Breast epithelium (tissue), 4 donors: ENCODE data around the gene HAPLN2. TPM values are rescaled to one million over a fixed set of nuclear protein-coding genes. Genes with fewer than 3 reads are reported as not detected.

Experiments used
- DNase-seq, 2 donors: peaks; one replicate each; pipeline ENCODE4 v3.0.0-alpha.2; 2019; ENCODE audit warnings: low spot score in 2 of 2
- H3K27ac ChIP-seq, 2 donors: fragments of 200-600 bp; sonication (generic) in 1 of 2; one replicate each; pipeline ENCODE4 v1.5.1; 2016 to 2019; ENCODE audit warnings: mild to moderate bottlenecking in 1 of 2
- H3K27me3 ChIP-seq, 2 donors: fragments of 200-600 bp; sonication (generic) in 1 of 2; one replicate each; pipeline versions ENCODE4 v1.5.1 to v1.6.0; 2017 to 2019; ENCODE audit warnings: control low read depth in 1 of 2, mild to moderate bottlenecking in 1 of 2
- H3K36me3 ChIP-seq: fragments of 200-600 bp; one replicate; pipeline ENCODE4 v1.5.1; 2019
- H3K4me1 ChIP-seq, 2 donors: fragments of 200-600 bp; sonication (generic); one replicate each; pipeline ENCODE4 v1.5.1; 2016 to 2019; ENCODE audit warnings: control low read depth in 1 of 2
- H3K4me3 ChIP-seq, 3 donors: fragments of 200-600 bp; sonication (generic); 1 replicate in 2 of 3; 2 replicates in 1 of 3; pipeline ENCODE4 v1.5.1; 2016 to 2019; ENCODE audit warnings: mild to moderate bottlenecking in 3 of 3, moderate library complexity in 2 of 3
- H3K9me3 ChIP-seq, 2 donors: fragments of 200-600 bp; sonication (generic) in 1 of 2; one replicate each; pipeline ENCODE4 v1.5.1; 2016 to 2019; ENCODE audit warnings: control low read depth in 1 of 2
- CTCF ChIP-seq, 3 donors: fragments of 450-650 bp; IDR thresholded peaks; one replicate each; pipeline ENCODE4 v1.5.1; 2016 to 2017; ENCODE audit warnings: antibody characterized with exemption in 3 of 3, mild to moderate bottlenecking in 3 of 3, moderate library complexity in 3 of 3
- POLR2A ChIP-seq: fragments of 450-650 bp; IDR thresholded peaks from one replicate; pipeline ENCODE4 v1.6.1; 2016; ENCODE audit warnings: antibody characterized with exemption, mild to moderate bottlenecking, moderate library complexity
- POLR2AphosphoS5 ChIP-seq, 3 donors: sonication (generic); formaldehyde crosslinking; IDR thresholded peaks; one replicate each; pipeline ENCODE4 v1.6.1; 2017; ENCODE audit warnings: antibody characterized with exemption in 3 of 3
- intact Hi-C: fragments of 100-400 bp; cut with DNase I; formaldehyde crosslinking; loops from one replicate; pipeline ENCODE4 v1.15.1; 2023; ENCODE audit warnings: low total_unique reads
- total RNA-seq, 3 donors: library from RNA; depleted of rRNA; stranded (reverse); fragments of >200 nt; gene quantifications; one replicate each; pipeline ENCODE4 v1.1.0, GENCODE V29; 2016

Gene HAPLN2
- total RNA-seq, 3 donors from 2014 or later = not detected

GRCh38 chr1:156664046-156664766 lies 45.0 kb downstream of the HAPLN2 start:
- intact Hi-C loops = loop anchor here (10.0 kb wide), 1 partner anchor 169 kb away; no protein-coding TSS in a partner anchor
- Histone ChIP-seq H3K4me1 (peaks cover 32 to 52% of the 10 kb centered on the region in 2 donors), H3K4me3 (peak overlapping the region in 1 of 3 donors; percentile 5)

GRCh38 chr1:156664767-156665411 lies 45.7 kb downstream of the HAPLN2 start:
- H3K27me3 ChIP-seq = no peaks in the 10 kb centered on the region
- no peak for DNase-seq
- TF ChIP-seq CTCF (IDR thresholded peaks at IDR 0.05) = no peak
- no peak for TF ChIP-seq POLR2A
- TF ChIP-seq POLR2AphosphoS5 (IDR thresholded peaks at IDR 0.05) = no peak
- peak overlapping the region in 1 of 3 donors; percentile 5 for H3K4me3 ChIP-seq
- no peaks in the 10 kb centered on the region for H3K9me3 ChIP-seq
- peak overlapping the region; percentile 85 to 86 for H3K27ac ChIP-seq
- no peaks in the 10 kb centered on the region for H3K36me3 ChIP-seq
- intact Hi-C loops = loop anchor here (10.0 kb wide), 1 partner anchor 170 kb away; no protein-coding TSS in a partner anchor
- peaks cover 29 to 45% of the 10 kb centered on the region in 2 donors for H3K4me1 ChIP-seq

More at GRCh38 chr1:156664046-156664766, 45.0 kb downstream of the HAPLN2 start:
- H3K27me3 ChIP-seq = no peaks in the 10 kb centered on the region
- H3K36me3 ChIP-seq = no peaks in the 10 kb centered on the region
- no peaks in the 10 kb centered on the region for H3K9me3 ChIP-seq
- TF ChIP-seq CTCF (IDR thresholded peaks at IDR 0.05) (no peak), POLR2A (no peak), POLR2AphosphoS5 (IDR thresholded peaks at IDR 0.05) (no peak)
- no peak for DNase-seq
- peak overlapping the region; percentile 85 to 86 for H3K27ac ChIP-seq

- Histone ChIP-seq H3K4me3 (no peak overlapping the region), H3K27me3 (no peaks in the 10 kb centered on the region), H3K9me3 (no peaks in the 10 kb centered on the region), H3K4me1 (peaks cover 28 to 40% of the 10 kb centered on the region in 2 donors), H3K27ac (peak overlapping the region; percentile 85 to 86), H3K36me3 (no peaks in the 10 kb centered on the region)
- TF ChIP-seq POLR2A (no peak), CTCF (IDR thresholded peaks at IDR 0.05) (no peak), POLR2AphosphoS5 (IDR thresholded peaks at IDR 0.05) (no peak)
- intact Hi-C loops = loop anchor here (10.0 kb wide), 1 partner anchor 171 kb away; no protein-coding TSS in a partner anchor
- DNase-seq = no peak
Measured at GRCh38 chr1:156665539-156665938, 46.3 kb downstream of the HAPLN2 start.

- no peaks in the 10 kb centered on the region for H3K27me3 ChIP-seq
- DNase-seq = no peak
- no peaks in the 10 kb centered on the region for H3K36me3 ChIP-seq
- H3K4me1 ChIP-seq = peaks cover 23 to 29% of the 10 kb centered on the region in 2 donors
- H3K4me3 ChIP-seq = peak overlapping the region in 1 of 3 donors; percentile 15
- H3K27ac ChIP-seq = peak overlapping the region; percentile 86 to 96
- TF ChIP-seq POLR2A = no peak
- no peak for TF ChIP-seq CTCF (IDR thresholded peaks at IDR 0.05)
- no peak for TF ChIP-seq POLR2AphosphoS5 (IDR thresholded peaks at IDR 0.05)
- no peaks in the 10 kb centered on the region for H3K9me3 ChIP-seq
- intact Hi-C loops = loop anchor here (10.0 kb wide), 1 partner anchor 172 kb away; no protein-coding TSS in a partner anchor
Measured at GRCh38 chr1:156666862-156667609, 47.8 kb downstream of the HAPLN2 start.
